T-cell (primary cell): ENCODE results near the gene HGFAC. TPM values are rescaled to one million over a fixed set of nuclear protein-coding genes. Genes with fewer than 3 reads are reported as not detected.

Experiments
- ATAC-seq, 4 experiments: fragments of 200-7000 bp in 3 of 4; fragments of 150-1000 bp in 1 of 4; cut with Tn5 transposase; replicated peaks in 1 of 4; 1 replicate in 3 of 4; 2 replicates in 1 of 4; pipeline ENCODE4 v1.10.0; 2021; ENCODE audit warnings: moderate library complexity in 3 of 4, mild to moderate bottlenecking in 2 of 4, moderate number of reproducible peaks in 1 of 4
- CTCF ChIA-PET, 2 donors: fragments of 300-600 bp; sonication (Branson Sonifier 250); formaldehyde crosslinking; loops; one replicate each; lab custom pipeline; 2022; ENCODE audit warnings: antibody characterized with exemption in 2 of 2; lab: Charles Lee
- POLR2A ChIA-PET, 2 donors: fragments of 300-600 bp; sonication (Branson Sonifier 250); formaldehyde crosslinking; loops; one replicate each; lab custom pipeline; 2022; ENCODE audit warnings: antibody characterized with exemption in 2 of 2; lab: Charles Lee
- DNase-seq, 35 experiments: peaks; one replicate each; pipeline versions ENCODE4 v3.0.0 to v3.0.0-alpha.2; 2013 to 2023
- H3K27ac ChIP-seq: one replicate; pipeline ENCODE4 v1.5.1; 2013; ENCODE audit warnings: low read length
- H3K27me3 ChIP-seq, 2 experiments: replicated peaks in 1 of 2; 1 replicate in 1 of 2; 2 replicates in 1 of 2; pipeline versions ENCODE4 v1.6.1 to v1.7.0; 2013; ENCODE audit warnings: low read length in 1 of 2, mixed read lengths in 1 of 2; ENCODE audit not compliant: control insufficient read depth in 2 of 2, insufficient read depth in 2 of 2; ENCODE audit errors: extremely low read depth in 1 of 2
- H3K36me3 ChIP-seq, 2 donors: 1 replicate in 1 of 2; 2 replicates in 1 of 2; pipeline versions ENCODE4 v1.6.1 to v1.7.0; 2013; ENCODE audit warnings: low read length in 1 of 2; ENCODE audit not compliant: control insufficient read depth in 2 of 2, insufficient read depth in 1 of 2; ENCODE audit errors: extremely low read depth in 1 of 2
- H3K4me1 ChIP-seq, 2 experiments: 1 replicate in 1 of 2; 2 replicates in 1 of 2; pipeline versions ENCODE4 v1.6.1 to v1.7.0; 2013; ENCODE audit warnings: low read length in 2 of 2, mixed read lengths in 1 of 2; ENCODE audit not compliant: insufficient read depth in 2 of 2, control insufficient read depth in 1 of 2; ENCODE audit errors: extremely low read depth in 1 of 2
- H3K4me3 ChIP-seq, 2 donors: 1 replicate in 1 of 2; 2 replicates in 1 of 2; pipeline versions ENCODE4 v1.5.1 to v1.7.0; 2013; ENCODE audit warnings: mild to moderate bottlenecking in 2 of 2, low read length in 1 of 2, moderate library complexity in 1 of 2; ENCODE audit not compliant: control insufficient read depth in 1 of 2; ENCODE audit errors: extremely low read depth in 1 of 2
- H3K9me3 ChIP-seq: 2 replicates; pipeline ENCODE4 v1.7.0; 2013
- H3K27ac Mint-ChIP-seq, 2 donors: one replicate each; pipeline ENCODE4 v1.8.0; 2020 to 2021; ENCODE audit warnings: mild to moderate bottlenecking in 2 of 2, mixed read lengths in 2 of 2
- H3K27me3 Mint-ChIP-seq, 2 donors: one replicate each; pipeline ENCODE4 v1.8.0; 2021 to 2022; ENCODE audit warnings: mixed read lengths in 2 of 2
- H3K36me3 Mint-ChIP-seq: one replicate; pipeline ENCODE4 v1.8.0; 2021; ENCODE audit warnings: mixed read lengths
- H3K4me1 Mint-ChIP-seq, 3 donors: one replicate each; pipeline ENCODE4 v1.8.0; 2020 to 2022; ENCODE audit warnings: mixed read lengths in 3 of 3, mild to moderate bottlenecking in 1 of 3
- H3K4me3 Mint-ChIP-seq, 3 donors: one replicate each; pipeline ENCODE4 v1.8.0; 2020 to 2022; ENCODE audit warnings: mild to moderate bottlenecking in 3 of 3, mixed read lengths in 3 of 3, moderate library complexity in 3 of 3
- H3K9me3 Mint-ChIP-seq, 3 donors: one replicate each; pipeline ENCODE4 v1.8.0; 2020 to 2022; ENCODE audit warnings: mixed read lengths in 3 of 3
- WGBS: methylation state at CpG from one replicate; pipeline ENCODE4 v1.1.5; 2013; ENCODE audit warnings: missing lambda C conversion rate; ENCODE audit not compliant: insufficient coverage; 5-methylcytosine and 5-hydroxymethylcytosine counted together
- total RNA-seq, 35 experiments: library from RNA in 6 of 35; stranded (reverse) in 6 of 35; fragments of 120-200 nt in 1 of 35; gene quantifications; one replicate each; pipeline versions ENCODE4 v1.2.1 to v1.2.4 and lab custom pipeline; 2013 to 2026

HGFAC gene
- total RNA-seq, 5 donors from 2014 or later (not counting 1 experiment from before 2014, with no cell fraction given), result 0.33 to 0.73 (median 0.70) TPM; not detected in 2

DNA sequence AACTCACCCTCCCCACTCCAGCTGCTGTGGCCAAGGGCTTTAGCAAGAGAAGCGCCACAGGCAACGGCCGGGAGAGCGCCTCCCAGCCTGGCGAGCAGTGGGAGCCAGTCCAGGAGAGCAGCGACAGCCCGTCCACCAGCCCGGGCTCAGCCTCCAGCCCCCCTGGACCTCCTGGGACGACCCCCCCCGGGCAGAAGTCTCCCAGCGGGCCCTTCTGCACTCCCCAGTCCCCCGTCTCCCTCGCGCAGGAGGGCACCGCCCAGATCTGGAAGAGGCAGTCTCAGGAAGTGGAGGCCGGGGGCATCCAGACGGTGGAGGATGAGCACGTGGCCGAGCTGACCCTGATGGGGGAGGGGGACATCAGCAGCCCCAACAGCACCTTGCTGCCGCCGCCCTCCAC is 11.2 kb upstream of the HGFAC start:
- peaks cover 0 to 11% of the 10 kb centered on the region in 2 donors for H3K36me3 ChIP-seq
- 74% methylated on average over 13 of the region's 21 CpGs for WGBS
- Mint-ChIP-seq H3K9me3 (no peaks in the 10 kb centered on the region), H3K27ac (no peak overlapping the region), H3K4me1 (no peaks in the 10 kb centered on the region), H3K36me3 (peaks cover 7% of the 10 kb centered on the region), H3K4me3 (no peak overlapping the region), H3K27me3 (no peaks in the 10 kb centered on the region)
- no peak overlapping the region for H3K4me3 ChIP-seq
- no peaks in the 10 kb centered on the region for H3K9me3 ChIP-seq
- no peaks in the 10 kb centered on the region for H3K27me3 ChIP-seq
- CTCF ChIA-PET, result no interaction called here
- no peak overlapping the region for H3K27ac ChIP-seq
- H3K4me1 ChIP-seq, result no peaks in the 10 kb centered on the region
- no peak for ATAC-seq
- DNase-seq, result no peak
- POLR2A ChIA-PET, result interaction anchor here in 1 of 2 donors (0.8 kb wide), 1 partner anchor 9 kb away, joined by 3 read pairs; no protein-coding TSS in a partner anchor

DNA sequence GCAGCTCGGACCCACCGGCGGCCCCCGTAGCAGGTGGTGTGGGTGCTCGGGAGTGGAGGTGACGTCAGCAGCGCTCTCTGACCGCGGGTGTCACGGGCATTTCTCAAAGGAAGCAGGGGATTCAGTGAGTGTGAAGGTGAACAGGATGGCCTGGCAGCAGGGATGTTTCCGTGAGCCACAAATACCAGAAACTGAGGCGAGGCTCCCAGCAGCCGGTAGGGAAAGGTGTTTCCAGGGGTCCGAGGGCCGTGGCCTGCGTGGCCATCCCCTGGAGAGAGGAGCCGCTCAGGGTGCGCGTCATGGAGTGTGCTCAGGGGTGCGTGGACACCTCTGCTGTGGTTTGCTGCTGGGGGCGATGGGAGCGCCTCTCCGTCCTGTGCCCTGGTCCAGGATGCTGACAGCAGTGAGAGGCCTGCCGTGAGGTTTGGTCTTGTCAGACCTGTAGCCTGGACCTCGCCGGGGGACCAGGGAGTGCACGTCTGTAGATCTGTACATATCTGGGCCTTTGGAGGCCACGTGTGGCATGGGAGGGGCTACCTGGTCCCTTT is 10.2 kb upstream of the HGFAC start:
- Histone ChIP-seq H3K9me3 (no peaks in the 10 kb centered on the region), H3K27me3 (no peaks in the 10 kb centered on the region), H3K4me1 (no peaks in the 10 kb centered on the region), H3K36me3 (peaks cover 0 to 9% of the 10 kb centered on the region in 2 donors), H3K4me3 (no peak overlapping the region), H3K27ac (no peak overlapping the region)
- Mint-ChIP-seq H3K27ac (peak overlapping the region in 1 of 2 donors; percentile 36), H3K4me1 (no peaks in the 10 kb centered on the region), H3K36me3 (peaks cover 7% of the 10 kb centered on the region), H3K9me3 (no peaks in the 10 kb centered on the region), H3K4me3 (no peak overlapping the region), H3K27me3 (no peaks in the 10 kb centered on the region)
- ATAC-seq, result no peak
- no peak for DNase-seq
- POLR2A ChIA-PET, result no interaction called here
- CTCF ChIA-PET, result no interaction called here
- WGBS, result 86% methylated on average over 28 of the region's 28 CpGs

- ChIA-PET CTCF (no interaction called here), POLR2A (no interaction called here)
- Histone ChIP-seq H3K27ac (no peak overlapping the region), H3K4me1 (no peaks in the 10 kb centered on the region), H3K36me3 (peaks cover 0 to 8% of the 10 kb centered on the region in 2 donors), H3K9me3 (no peaks in the 10 kb centered on the region), H3K27me3 (no peaks in the 10 kb centered on the region), H3K4me3 (no peak overlapping the region)
- Mint-ChIP-seq H3K36me3 (peaks cover 7% of the 10 kb centered on the region), H3K4me1 (no peaks in the 10 kb centered on the region), H3K4me3 (no peak overlapping the region), H3K27ac (no peak overlapping the region), H3K9me3 (no peaks in the 10 kb centered on the region), H3K27me3 (no peaks in the 10 kb centered on the region)
- no peak for DNase-seq
- 83% methylated on average over 14 of the region's 16 CpGs for WGBS
- no peak for ATAC-seq
Observed at GRCh38 chr4:3432381-3432790, 9.4 kb upstream of the HGFAC start.

- ChIA-PET POLR2A (no interaction called here), CTCF (no interaction called here)
- ATAC-seq (no peak), DNase-seq (no peak)
- Mint-ChIP-seq H3K36me3 (peaks cover 7% of the 10 kb centered on the region), H3K27ac (no peak overlapping the region), H3K27me3 (no peaks in the 10 kb centered on the region), H3K4me3 (no peak overlapping the region), H3K4me1 (no peaks in the 10 kb centered on the region), H3K9me3 (no peaks in the 10 kb centered on the region)
- Histone ChIP-seq H3K4me3 (no peak overlapping the region), H3K27ac (no peak overlapping the region), H3K36me3 (peaks cover 0 to 8% of the 10 kb centered on the region in 2 donors), H3K4me1 (no peaks in the 10 kb centered on the region), H3K9me3 (no peaks in the 10 kb centered on the region), H3K27me3 (no peaks in the 10 kb centered on the region)
- 90% methylated on average over 26 of the region's 32 CpGs for WGBS
Observed at GRCh38 chr4:3433138-3433869, 8.5 kb upstream of the HGFAC start.

DNA sequence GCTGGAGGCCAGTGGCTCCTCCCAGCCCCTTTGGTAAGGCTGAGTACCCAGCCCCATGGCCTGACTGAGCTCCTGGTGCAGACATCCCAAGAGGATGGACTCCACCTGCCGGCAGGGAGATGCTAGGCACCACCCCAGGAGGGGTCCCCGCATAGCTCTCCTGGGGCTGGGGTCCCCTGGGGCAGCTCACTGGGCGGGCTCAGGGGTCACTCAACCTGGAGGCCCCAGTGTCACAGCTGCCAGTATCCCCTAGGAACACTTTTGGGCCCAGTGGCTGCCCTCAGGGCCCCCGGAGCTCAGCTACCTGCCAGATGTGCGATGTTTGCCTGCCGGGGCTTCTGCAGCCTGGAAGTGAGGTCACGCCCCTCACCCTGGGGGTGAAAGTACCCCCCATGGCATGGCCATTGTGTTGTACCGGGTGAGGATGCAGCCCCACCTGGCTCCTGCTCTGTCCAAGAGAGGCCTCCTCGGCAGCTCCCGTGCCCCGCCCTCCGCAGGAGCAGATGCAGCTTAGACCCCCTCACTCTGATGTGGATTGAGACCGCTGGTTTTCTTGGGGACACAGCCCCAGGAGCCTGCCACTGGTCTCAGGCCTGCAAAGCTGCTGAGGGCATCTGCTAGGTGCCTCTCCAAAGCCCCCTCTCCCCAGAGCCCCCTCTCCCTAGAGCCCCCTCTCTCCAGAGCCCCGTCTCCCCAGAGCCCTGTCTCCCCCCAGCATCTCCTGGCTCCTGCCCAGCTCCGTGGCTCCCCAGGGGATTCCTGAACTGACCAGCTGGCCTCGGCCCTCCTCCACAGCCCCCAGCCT is 6.7 kb upstream of the HGFAC start:
- no peaks in the 10 kb centered on the region for H3K36me3 Mint-ChIP-seq
- DNase-seq, result no peak
- CTCF ChIA-PET, result no interaction called here
- H3K27me3 ChIP-seq, result no peaks in the 10 kb centered on the region
- H3K4me1 Mint-ChIP-seq, result no peaks in the 10 kb centered on the region
- H3K27me3 Mint-ChIP-seq, result no peaks in the 10 kb centered on the region
- no peak overlapping the region for H3K27ac Mint-ChIP-seq
- no peaks in the 10 kb centered on the region for H3K9me3 Mint-ChIP-seq
- no peaks in the 10 kb centered on the region for H3K4me1 ChIP-seq
- ATAC-seq, result no peak
- peaks cover 0 to 8% of the 10 kb centered on the region in 2 donors for H3K36me3 ChIP-seq
- H3K4me3 ChIP-seq, result no peak overlapping the region
- H3K27ac ChIP-seq, result no peak overlapping the region
- 81% methylated on average over 16 of the region's 16 CpGs for WGBS
- POLR2A ChIA-PET, result no interaction called here
- no peaks in the 10 kb centered on the region for H3K9me3 ChIP-seq
- no peak overlapping the region for H3K4me3 Mint-ChIP-seq

DNA sequence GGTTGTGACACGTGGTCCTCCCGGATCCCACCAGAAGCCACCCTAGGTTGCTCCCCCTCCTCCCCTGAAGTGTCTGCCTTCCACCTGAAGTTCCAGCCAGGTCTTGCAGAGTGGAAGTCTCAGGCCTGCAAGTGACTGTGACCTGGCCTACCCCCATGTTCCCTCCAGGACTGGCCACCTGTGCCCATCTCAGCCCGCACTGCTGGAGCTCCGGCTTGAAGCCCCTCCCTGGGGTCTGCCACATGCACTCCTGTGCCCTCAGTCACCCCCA is 6.1 kb upstream of the HGFAC start:
- H3K4me1 ChIP-seq, result no peaks in the 10 kb centered on the region
- Mint-ChIP-seq H3K36me3 (no peaks in the 10 kb centered on the region), H3K4me1 (no peaks in the 10 kb centered on the region), H3K4me3 (no peak overlapping the region), H3K27me3 (no peaks in the 10 kb centered on the region), H3K27ac (no peak overlapping the region), H3K9me3 (no peaks in the 10 kb centered on the region)
- ATAC-seq, result no peak
- no peak for DNase-seq
- H3K36me3 ChIP-seq, result peaks cover 0 to 8% of the 10 kb centered on the region in 2 donors
- H3K9me3 ChIP-seq, result no peaks in the 10 kb centered on the region
- CTCF ChIA-PET, result no interaction called here
- 82% methylated on average over 4 of the region's 4 CpGs for WGBS
- H3K27ac ChIP-seq, result no peak overlapping the region
- no peaks in the 10 kb centered on the region for H3K27me3 ChIP-seq
- POLR2A ChIA-PET, result no interaction called here
- no peak overlapping the region for H3K4me3 ChIP-seq
